ENCODE measurements around the gene SOCS4.
"Not testable (repeated sequence)": the region's sequence is repeated elsewhere in the genome, so short reads cannot be mapped to it uniquely, and the experiment has no call there.

Gene SOCS4

GRCh38 chr14:55026793-55027561 lies at the start of gene SOCS4, which contains the start of gene WDHD1:
SOCS4 (plus strand) TSS chr14:55027236; CDS start chr14:55043042, 15,806 bp downstream.
WDHD1 (minus strand) TSS chr14:55027099; CDS start chr14:55026787, 312 bp downstream.
- peak; percentile 98 for DNase-seq

GRCh38 chr14:54979039-54979438 lies 48.0 kb upstream of the SOCS4 start:
- peak; percentile 15 for DNase-seq

- DNase-seq, result no peak
Measured at GRCh38 chr14:54981698-54982097, 45.3 kb upstream of the SOCS4 start.

- DNase-seq, result no peak
Measured at GRCh38 chr14:54985156-54985555, 41.9 kb upstream of the SOCS4 start.

GRCh38 chr14:55000381-55000780 lies 26.7 kb upstream of the SOCS4 start:
- no peak for DNase-seq

GRCh38 chr14:55005071-55005470 lies 22.0 kb upstream of the SOCS4 start:
- no peak for DNase-seq

GRCh38 chr14:55015006-55015405 lies 12.0 kb upstream of the SOCS4 start:
- DNase-seq, result no peak

- DNase-seq, result no peak
Measured at GRCh38 chr14:55019968-55020554, 7.0 kb upstream of the SOCS4 start.

GRCh38 chr14:55024365-55024764 lies 2.7 kb upstream of the SOCS4 start:
- DNase-seq, result not testable (repeated sequence)

- no peak for DNase-seq
Measured at GRCh38 chr14:55025948-55026347, 1.1 kb upstream of the SOCS4 start.

GRCh38 chr14:55026441-55026792 lies 619 bp upstream of the SOCS4 start:
- DNase-seq, result no peak

GRCh38 chr14:55028066-55028465 lies 1.0 kb downstream of the SOCS4 start:
- no peak for DNase-seq

GRCh38 chr14:55028476-55028875 lies 1.4 kb downstream of the SOCS4 start:
- no peak for DNase-seq

- DNase-seq, result no peak
Measured at GRCh38 chr14:55031190-55031589, 4.2 kb downstream of the SOCS4 start.

GRCh38 chr14:55037995-55038394 lies 11.0 kb downstream of the SOCS4 start:
- DNase-seq, result not testable (repeated sequence)

- DNase-seq, result no peak
Measured at GRCh38 chr14:55038708-55039107, 11.7 kb downstream of the SOCS4 start.

GRCh38 chr14:55043528-55043927 lies 16.5 kb downstream of the SOCS4 start:
- DNase-seq, result no peak

GRCh38 chr14:55045087-55045486 lies 18.1 kb downstream of the SOCS4 start:
- no peak for DNase-seq

GRCh38 chr14:55047301-55048053 lies 20.4 kb downstream of the SOCS4 start:
- DNase-seq, result no peak

GRCh38 chr14:55048900-55049436 lies 21.9 kb downstream of the SOCS4 start:
- DNase-seq, result no peak

GRCh38 chr14:55051165-55051422 lies 24.1 kb downstream of the SOCS4 start:
- DNase-seq, result no peak

- peak; percentile 93 for DNase-seq
Measured at GRCh38 chr14:55051423-55052268, 24.6 kb downstream of the SOCS4 start, which contains the start of gene MAPK1IP1L. MAPK1IP1L (plus strand) TSS chr14:55051647; CDS start chr14:55061684, 10,037 bp downstream.
